H1 (cell line): Measurements from ENCODE around the gene TM4SF1. TPM values are rescaled to one million over a fixed set of nuclear protein-coding genes. Genes with fewer than 3 reads are reported as not detected.
A peak's percentile ranks its signal among the peaks of the same experiment; 100 is the strongest.

Experiments used
- CTCF ChIA-PET: fragments of 300-600 bp; sonication (Branson Sonifier 250); formaldehyde crosslinking; loops from one replicate; lab custom pipeline; 2021; ENCODE audit not compliant: partially characterized antibody; lab: Charles Lee
- POLR2A ChIA-PET: fragments of 300-600 bp; sonication (Branson Sonifier 250); formaldehyde crosslinking; loops from one replicate; lab custom pipeline; 2021; ENCODE audit warnings: inconsistent platforms; ENCODE audit not compliant: partially characterized antibody; lab: Charles Lee
- DNase-seq, 2 experiments: peaks; one replicate each; pipeline versions ENCODE4 v3.0.0 to v3.0.0-alpha.2; 2010 to 2022; ENCODE audit warnings: low spot score in 2 of 2, low read depth in 1 of 2, mixed read lengths in 1 of 2
- FAIRE-seq: peaks from 2 replicates; lab custom pipeline; 2011; peaks lifted over from hg19 to GRCh38; lab: Jason Lieb, UNC
- H2AFZ ChIP-seq: 2 replicates; pipeline ENCODE4 v1.8.1; 2012; ENCODE audit warnings: low read length, inconsistent platforms
- H2AK5ac ChIP-seq: 2 replicates; pipeline ENCODE4 v1.6.1; 2013; ENCODE audit warnings: low read depth, low read length
- H2BK120ac ChIP-seq: replicated peaks from 2 replicates; pipeline ENCODE3; 2013; ENCODE audit warnings: low read depth, low read length, inconsistent platforms
- H2BK12ac ChIP-seq: 2 replicates; pipeline ENCODE4 v1.6.1; 2013; ENCODE audit warnings: low read depth, low read length
- H2BK15ac ChIP-seq: 2 replicates; pipeline ENCODE4 v1.6.1; 2013; ENCODE audit warnings: low read length
- H2BK20ac ChIP-seq: 2 replicates; pipeline ENCODE4 v1.6.1; 2013; ENCODE audit warnings: low read length
- H2BK5ac ChIP-seq: 2 replicates; pipeline ENCODE4 v1.6.1; 2013; ENCODE audit warnings: low read depth, low read length
- H3K14ac ChIP-seq: 2 replicates; pipeline ENCODE4 v1.6.1; 2013; ENCODE audit warnings: inconsistent platforms; ENCODE audit not compliant: insufficient read length
- H3K18ac ChIP-seq: 2 replicates; pipeline ENCODE4 v1.6.1; 2013; ENCODE audit warnings: low read length; ENCODE audit errors: extremely low read depth
- H3K23ac ChIP-seq: 2 replicates; pipeline ENCODE4 v1.6.1; 2013; ENCODE audit warnings: inconsistent platforms; ENCODE audit not compliant: insufficient read length
- H3K23me2 ChIP-seq: 2 replicates; pipeline ENCODE4 v1.6.1; 2013; ENCODE audit warnings: low read depth, low read length
- H3K27ac ChIP-seq: 2 replicates; pipeline ENCODE4 v1.6.1; 2011; ENCODE audit warnings: low read depth, low read length, inconsistent platforms
- H3K27me3 ChIP-seq, 4 experiments: replicated peaks in 1 of 4; 1 replicate in 1 of 4; 2 replicates in 3 of 4; pipeline versions ENCODE4 v1.6.1 to v1.8.1; 2011 to 2013; ENCODE audit warnings: low read length in 3 of 4, mild to moderate bottlenecking in 3 of 4, inconsistent platforms in 2 of 4, mixed read lengths in 2 of 4, moderate library complexity in 1 of 4; ENCODE audit not compliant: control insufficient read depth in 3 of 4, insufficient read depth in 3 of 4; ENCODE audit errors: extremely low read depth in 1 of 4
- H3K36me3 ChIP-seq, 4 experiments: 2 replicates each; pipeline versions ENCODE4 v1.6.1 to v1.8.1; 2011 to 2013; ENCODE audit warnings: mild to moderate bottlenecking in 4 of 4, low read length in 3 of 4, moderate library complexity in 2 of 4, control low read depth in 1 of 4, inconsistent platforms in 1 of 4; ENCODE audit not compliant: insufficient read depth in 4 of 4, control insufficient read depth in 2 of 4
- H3K4ac ChIP-seq: replicated peaks from 2 replicates; pipeline ENCODE3; 2013; ENCODE audit warnings: low read length, low read depth, mixed read lengths, inconsistent platforms; ENCODE audit not compliant: insufficient read length
- H3K4me1 ChIP-seq, 4 experiments: replicated peaks in 1 of 4; 1 replicate in 1 of 4; 2 replicates in 3 of 4; pipeline versions ENCODE4 v1.6.1 to v1.8.1; 2011 to 2013; ENCODE audit warnings: low read length in 3 of 4, inconsistent platforms in 2 of 4, mixed read lengths in 1 of 4; ENCODE audit not compliant: insufficient read depth in 4 of 4, control insufficient read depth in 3 of 4
- H3K4me2 ChIP-seq, 2 experiments: 2 replicates each; pipeline versions ENCODE4 v1.6.1 to v1.8.1; 2011 to 2013; ENCODE audit warnings: low read depth in 2 of 2, low read length in 2 of 2, control low read depth in 1 of 2, inconsistent platforms in 1 of 2, mild to moderate bottlenecking in 1 of 2; ENCODE audit not compliant: insufficient read depth in 1 of 2
- H3K4me3 ChIP-seq, 4 experiments: fragments of 200-600, 300-600 bp in 1 of 4; sonication (generic), shearing (Covaris generic), sonication (Bioruptor Twin) in 1 of 4; 2 replicates each; pipeline versions ENCODE4 v1.5.1 to v1.8.1; 2011 to 2016; ENCODE audit warnings: low read length in 4 of 4, low read depth in 3 of 4, control low read depth in 2 of 4, inconsistent platforms in 2 of 4, mild to moderate bottlenecking in 2 of 4, mixed read lengths in 1 of 4, moderate library complexity in 1 of 4; ENCODE audit not compliant: insufficient read depth in 2 of 4; ENCODE audit errors: extremely low read depth in 1 of 4
- H3K56ac ChIP-seq: replicated peaks from 2 replicates; pipeline ENCODE3; 2013; ENCODE audit warnings: low read depth, mild to moderate bottlenecking, mixed read lengths, low read length, inconsistent platforms; ENCODE audit not compliant: insufficient read length
- H3K79me1 ChIP-seq: 2 replicates; pipeline ENCODE4 v1.6.1; 2013; ENCODE audit warnings: low read depth, low read length, control low read depth
- H3K79me2 ChIP-seq, 2 experiments: 2 replicates each; pipeline versions ENCODE4 v1.6.1 to v1.8.1; 2012 to 2013; ENCODE audit warnings: low read length in 2 of 2, mild to moderate bottlenecking in 2 of 2, inconsistent platforms in 1 of 2; ENCODE audit not compliant: insufficient read depth in 2 of 2, control insufficient read depth in 1 of 2
- H3K9ac ChIP-seq, 4 experiments: replicated peaks in 1 of 4; 1 replicate in 1 of 4; 2 replicates in 3 of 4; pipeline versions ENCODE4 v1.6.1 to v1.8.1; 2011 to 2013; ENCODE audit warnings: low read depth in 3 of 4, low read length in 3 of 4, control low read depth in 2 of 4, mild to moderate bottlenecking in 2 of 4, moderate library complexity in 2 of 4, inconsistent platforms in 1 of 4; ENCODE audit errors: extremely low read depth in 1 of 4
- H3K9me3 ChIP-seq, 2 experiments: 2 replicates each; pipeline versions ENCODE4 v1.6.1 to v1.8.1; 2012 to 2013; ENCODE audit warnings: mild to moderate bottlenecking in 2 of 2, moderate library complexity in 2 of 2, control low read depth in 1 of 2, inconsistent platforms in 1 of 2, low read depth in 1 of 2, low read length in 1 of 2, mixed read lengths in 1 of 2; ENCODE audit not compliant: insufficient read depth in 2 of 2
- H4K20me1 ChIP-seq, 2 experiments: replicated peaks in 1 of 2; 2 replicates each; pipeline versions ENCODE3 to v1.8.1; 2011 to 2013; ENCODE audit warnings: inconsistent platforms in 2 of 2, low read length in 2 of 2, mild to moderate bottlenecking in 1 of 2; ENCODE audit not compliant: insufficient read depth in 2 of 2, control insufficient read depth in 1 of 2
- H4K5ac ChIP-seq: 2 replicates; pipeline ENCODE4 v1.6.1; 2013; ENCODE audit warnings: low read length, low read depth, mixed read lengths, inconsistent platforms; ENCODE audit not compliant: insufficient read length
- H4K8ac ChIP-seq: 2 replicates; pipeline ENCODE4 v1.8.0; 2013; ENCODE audit warnings: mild to moderate bottlenecking, moderate library complexity, low read length, inconsistent platforms; ENCODE audit not compliant: insufficient read depth; ENCODE audit errors: extremely low read depth
- H4K91ac ChIP-seq: replicated peaks from 2 replicates; pipeline ENCODE3; 2013; ENCODE audit warnings: low read length, mixed read lengths, inconsistent platforms; ENCODE audit not compliant: insufficient read length
- ASH2L ChIP-seq: fragments of 200-600, 300-600 bp; sonication (generic); IDR thresholded peaks from one replicate; pipeline ENCODE4 v1.7.1; 2017; ENCODE audit warnings: low read length
- CREB1 ChIP-seq: IDR thresholded peaks from 2 replicates; pipeline ENCODE4 v1.6.1; 2012; ENCODE audit warnings: inconsistent platforms
- CTCF ChIP-seq, 3 experiments: IDR thresholded peaks; 1 replicate in 2 of 3; 2 replicates in 1 of 3; pipeline versions ENCODE4 v1.5.1 to v1.6.1; 2011; ENCODE audit warnings: low read length in 3 of 3, mild to moderate bottlenecking in 3 of 3, inconsistent platforms in 2 of 3, low read depth in 1 of 3, moderate library complexity in 1 of 3; ENCODE audit not compliant: insufficient read depth in 1 of 3; ENCODE audit errors: control extremely low read depth in 1 of 3
- FOSL1 ChIP-seq: IDR thresholded peaks from 2 replicates; pipeline ENCODE4 v1.6.1; 2011; ENCODE audit warnings: mild to moderate bottlenecking, low read depth, low read length, moderate library complexity; ENCODE audit not compliant: insufficient read depth
- HDAC2 ChIP-seq, 2 experiments: fragments of 300-600 bp in 1 of 2; sonication (generic) in 1 of 2; IDR thresholded peaks; 2 replicates each; pipeline ENCODE4 v1.6.1; 2011 to 2012; ENCODE audit warnings: low read depth in 2 of 2, low read length in 2 of 2, mild to moderate bottlenecking in 2 of 2, moderate library complexity in 2 of 2, borderline replicate concordance in 1 of 2, inconsistent platforms in 1 of 2
- JUND ChIP-seq: IDR thresholded peaks from 2 replicates; pipeline ENCODE4 v1.6.1; 2011; ENCODE audit warnings: mild to moderate bottlenecking, improper control_type of control experiment, low read length
- KDM1A ChIP-seq: fragments of 200-600, 300-600 bp; sonication (generic); IDR thresholded peaks from 2 replicates; pipeline ENCODE4 v1.7.1; 2016; ENCODE audit warnings: mild to moderate bottlenecking, low read length, borderline replicate concordance
- MAX ChIP-seq: IDR thresholded peaks from 2 replicates; pipeline ENCODE4 v1.6.1; 2012; ENCODE audit warnings: inconsistent platforms
- SP4 ChIP-seq: IDR thresholded peaks from 2 replicates; pipeline ENCODE4 v1.6.1; 2012; ENCODE audit warnings: low read length, inconsistent platforms
- SUZ12 ChIP-seq: fragments of 200-600 bp; sonication (generic); IDR thresholded peaks from 2 replicates; pipeline ENCODE4 v1.6.1; 2012; ENCODE audit warnings: mild to moderate bottlenecking, inconsistent platforms, low read length, moderate library complexity, mixed read lengths
- TCF12 ChIP-seq: IDR thresholded peaks from 2 replicates; pipeline ENCODE4 v1.6.1; 2011; ENCODE audit warnings: low read depth, mild to moderate bottlenecking, low read length
- WGBS, 2 experiments: shearing (Covaris generic) in 1 of 2; methylation state at CpG; one replicate each; pipeline versions ENCODE4 v1.1.6 to v1.1.7; 2013 to 2015; ENCODE audit warnings: low lambda C conversion rate in 2 of 2, mixed read lengths in 2 of 2, inconsistent platforms in 1 of 2, low coverage in 1 of 2, missing lambda C conversion rate in 1 of 2; ENCODE audit not compliant: insufficient replicate concordance in 2 of 2, insufficient coverage in 1 of 2, insufficient read length in 1 of 2; ENCODE audit errors: extremely low coverage in 1 of 2, missing lambda C conversion rate in 1 of 2; 5-methylcytosine and 5-hydroxymethylcytosine counted together
- polyA plus RNA-seq, 7 experiments: library from polyadenylated mRNA; depleted of rRNA in 3 of 7; stranded (reverse) in 5 of 7; unstranded in 2 of 7; fragments of >200 nt in 5 of 7; fragments of 200-250 nt in 2 of 7; gene quantifications; 1 replicate in 5 of 7; 2 replicates in 1 of 7; 4 replicates in 1 of 7; pipeline versions ENCODE4 v1.2.1 to v1.2.3, GENCODE V29; 2011 to 2013; ENCODE audit warnings: missing spikeins in 2 of 7, mixed read lengths in 2 of 7
- total RNA-seq: library from RNA; stranded (reverse); fragmentation: NEBNext Ultra II Directional; extraction: Animal tissue kit (Norgen Biotek cat#: 25700); gene quantifications from 2 replicates; pipeline ENCODE4 v1.2.1, GENCODE V29; 2021

Gene TM4SF1
- total and polyA plus RNA-seq, 2 of the 8 experiments (the other 6 are each of a cell fraction or from before 2014, with no cell fraction given), result 0.26 to 1.3 TPM

GRCh38 chr3:149352556-149352955 is 24.9 kb downstream of the TM4SF1 start:
- no peak overlapping the region for H3K56ac ChIP-seq
- no peaks in the 10 kb centered on the region for H3K79me1 ChIP-seq
- H3K4ac ChIP-seq, result no peak overlapping the region
- H3K27ac ChIP-seq, result no peak overlapping the region
- H3K23me2 ChIP-seq, result no peaks in the 10 kb centered on the region
- H3K36me3 ChIP-seq, result no peaks in the 10 kb centered on the region
- H4K91ac ChIP-seq, result no peak overlapping the region
- H3K4me2 ChIP-seq, result no peak overlapping the region
- no peak overlapping the region for H3K9ac ChIP-seq
- no peak overlapping the region for H2BK15ac ChIP-seq
- no peak overlapping the region for H2BK5ac ChIP-seq
- H2BK20ac ChIP-seq, result no peak overlapping the region
- WGBS, 2 experiments, result 39% methylated on average over 7 of the region's 7 CpGs; no CpG with 5 or more reads in 1 of the 2 experiments
- ChIA-PET POLR2A (no interaction called here), CTCF (interaction anchor here (0.7 to 8.8 kb wide), 34 partner anchors 9 to 398 kb away, joined by 3 to 107 read pairs (median 4); partner anchors contain the start of genes HLTF, HPS3, TM4SF1 and TM4SF4)
- FAIRE-seq, result peak; percentile 89
- H2BK120ac ChIP-seq, result no peak overlapping the region
- no peak overlapping the region for H4K8ac ChIP-seq
- H3K4me3 ChIP-seq, result no peak overlapping the region
- no peak overlapping the region for H3K23ac ChIP-seq
- H3K14ac ChIP-seq, result no peak overlapping the region
- H2AK5ac ChIP-seq, result no peak overlapping the region
- H3K18ac ChIP-seq, result no peak overlapping the region; the same call in 1 of the 2 replicates
- no peaks in the 10 kb centered on the region for H4K20me1 ChIP-seq
- no peaks in the 10 kb centered on the region for H3K27me3 ChIP-seq
- H3K79me2 ChIP-seq, result no peaks in the 10 kb centered on the region
- H2AFZ ChIP-seq, result peak overlapping the region; percentile 90; the same call in 1 of the 2 replicates
- peak; percentile 66 to 83 for DNase-seq
- H4K5ac ChIP-seq, result peak overlapping the region; percentile 10
- H2BK12ac ChIP-seq, result no peak overlapping the region
- no peaks in the 10 kb centered on the region for H3K4me1 ChIP-seq
- H3K9me3 ChIP-seq, result no peaks in the 10 kb centered on the region
- TF ChIP-seq SUZ12 (no peak), CREB1 (no peak), JUND (no peak), HDAC2 (IDR thresholded peaks at IDR 0.05; ENCODE audit: borderline replicate concordance in 1 of 2, low read depth in 2 of 2, low read length in 2 of 2) (no peak), SP4 (no peak), KDM1A (peak; percentile 52; the same call in 1 of the 2 replicates), ASH2L (peak; percentile 57), CTCF (IDR thresholded peaks at IDR 0.05; ENCODE audit: control extremely low read depth in 1 of 3, insufficient read depth in 1 of 3, low read depth in 1 of 3, low read length in 3 of 3) (peak; percentile 70 to 92 (median 90)), TCF12 (0 out of 2 replicates have a peak, but pooled peaks have one; percentile 43), FOSL1 (no peak), MAX (peak; percentile 92)
